GM12891 (cell line): ENCODE results near the gene WAC.

Experiments used
- PAX5 ChIP-seq: IDR thresholded peaks from 2 replicates; pipeline ENCODE4 v1.6.1; 2011; ENCODE audit warnings: low read length, moderate library complexity, mild to moderate bottlenecking; ENCODE audit not compliant: insufficient read depth, severe bottlenecking
- POLR2A ChIP-seq: IDR thresholded peaks from 2 replicates; pipeline ENCODE4 v1.6.1; 2011; ENCODE audit warnings: low read depth, low read length, control low read depth
- POLR2AphosphoS5 ChIP-seq: IDR thresholded peaks from 2 replicates; pipeline ENCODE4 v1.6.1; 2011; ENCODE audit warnings: low read depth, low read length, control low read depth
- POU2F2 ChIP-seq: IDR thresholded peaks from 2 replicates; pipeline ENCODE4 v1.6.1; 2011; ENCODE audit warnings: low read depth, mild to moderate bottlenecking, control low read depth, low read length, moderate library complexity
- TAF1 ChIP-seq: IDR thresholded peaks from 2 replicates; pipeline ENCODE4 v1.6.1; 2011; ENCODE audit warnings: low read depth, low read length, control low read depth

GRCh38 chr10:28652703-28653102 lies 119.8 kb downstream of the WAC start:
- TF ChIP-seq POU2F2 (no peak), POLR2A (no peak), POLR2AphosphoS5 (no peak), TAF1 (no peak), PAX5 (no peak)
